Measurements from ENCODE around the gene UBA3.

GRCh38 chr3:69126999-69127398 lies 46.8 kb upstream of the UBA3 start:
- TF ChIP-seq CTCF (IDR thresholded peaks at IDR 0.05; ENCODE audit: insufficient read depth, low read length, poor library complexity, severe bottlenecking) = no peak
- no peak for TF ChIP-seq EZH2phosphoT487 (conservative IDR thresholded peaks at IDR 0.05; ENCODE audit: low read length)

All from SU-DHL-6 (cell line).